ENCODE results near the gene LPCAT3. TPM values are rescaled to one million over a fixed set of nuclear protein-coding genes. Genes with fewer than 3 reads are reported as not detected.

Gene LPCAT3
- total and polyA plus RNA-seq, 2 of the 13 experiments (the other 11 are each of a cell fraction or from before 2014, with no cell fraction given), result 44.5 to 64.3 TPM

DNA sequence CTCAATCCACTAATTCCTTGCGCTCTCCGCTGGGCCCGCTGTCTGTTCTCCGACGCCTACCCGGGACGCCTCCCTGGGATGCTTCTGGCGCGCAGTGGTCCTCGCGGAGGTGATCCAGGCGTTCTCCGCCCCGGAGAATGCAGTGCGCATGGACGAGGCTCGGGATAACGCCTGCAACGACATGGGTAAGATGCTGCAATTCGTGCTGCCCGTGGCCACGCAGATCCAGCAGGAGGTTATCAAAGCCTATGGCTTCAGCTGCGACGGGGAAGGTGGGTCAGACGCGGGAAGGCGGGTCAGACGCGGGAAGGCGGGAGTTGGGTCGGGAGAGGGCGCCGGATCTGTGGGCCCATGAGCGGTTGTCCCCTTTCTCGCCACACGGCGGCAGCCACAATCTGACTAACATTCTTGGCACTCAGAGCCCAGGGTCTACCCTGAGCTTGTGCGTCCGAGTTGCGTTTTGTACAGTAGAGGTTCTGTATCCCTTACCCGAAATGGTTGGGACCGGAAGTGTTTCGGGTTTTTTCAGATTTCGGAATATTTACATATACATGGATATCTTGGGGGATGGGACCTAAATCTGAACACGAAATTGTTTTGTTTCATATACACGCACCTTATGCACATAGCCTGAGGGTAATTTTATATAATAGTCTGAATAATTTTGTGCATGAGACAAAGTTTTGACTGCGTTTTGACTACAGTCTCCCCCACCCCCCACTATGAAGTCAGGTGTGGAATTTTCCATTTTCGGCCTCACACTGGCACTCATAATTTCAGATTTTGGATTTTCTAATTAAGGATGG is 73.7 kb downstream of the LPCAT3 start (continued):
- TF ChIP-seq, protein P1, sequence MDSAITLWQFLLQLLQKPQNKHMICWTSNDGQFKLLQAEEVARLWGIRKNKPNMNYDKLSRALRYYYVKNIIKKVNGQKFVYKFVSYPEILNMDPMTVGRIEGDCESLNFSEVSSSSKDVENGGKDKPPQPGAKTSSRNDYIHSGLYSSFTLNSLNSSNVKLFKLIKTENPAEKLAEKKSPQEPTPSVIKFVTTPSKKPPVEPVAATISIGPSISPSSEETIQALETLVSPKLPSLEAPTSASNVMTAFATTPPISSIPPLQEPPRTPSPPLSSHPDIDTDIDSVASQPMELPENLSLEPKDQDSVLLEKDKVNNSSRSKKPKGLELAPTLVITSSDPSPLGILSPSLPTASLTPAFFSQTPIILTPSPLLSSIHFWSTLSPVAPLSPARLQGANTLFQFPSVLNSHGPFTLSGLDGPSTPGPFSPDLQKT (CRISPR knock-in tag; IDR thresholded peaks at IDR 0.05; ENCODE audit: borderline replicate concordance), result 0 out of 2 replicates have a peak, but pooled peaks have one; percentile 42
- TF ChIP-seq, protein P2, sequence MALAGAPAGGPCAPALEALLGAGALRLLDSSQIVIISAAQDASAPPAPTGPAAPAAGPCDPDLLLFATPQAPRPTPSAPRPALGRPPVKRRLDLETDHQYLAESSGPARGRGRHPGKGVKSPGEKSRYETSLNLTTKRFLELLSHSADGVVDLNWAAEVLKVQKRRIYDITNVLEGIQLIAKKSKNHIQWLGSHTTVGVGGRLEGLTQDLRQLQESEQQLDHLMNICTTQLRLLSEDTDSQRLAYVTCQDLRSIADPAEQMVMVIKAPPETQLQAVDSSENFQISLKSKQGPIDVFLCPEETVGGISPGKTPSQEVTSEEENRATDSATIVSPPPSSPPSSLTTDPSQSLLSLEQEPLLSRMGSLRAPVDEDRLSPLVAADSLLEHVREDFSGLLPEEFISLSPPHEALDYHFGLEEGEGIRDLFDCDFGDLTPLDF (CRISPR knock-in tag; IDR thresholded peaks at IDR 0.05), result peak; percentile 94
- TF ChIP-seq ZFY (CRISPR knock-in tag; IDR thresholded peaks at IDR 0.05) (peak; percentile 62; the same call in 1 of the 2 replicates), DNMT3B (CRISPR knock-in tag; conservative IDR thresholded peaks at IDR 0.05) (peak; percentile 59; the same call in 1 of the 2 replicates), SKI (IDR thresholded peaks at IDR 0.05; ENCODE audit: partially characterized antibody) (peak; percentile 25), NR2F2 (IDR thresholded peaks at IDR 0.05; ENCODE audit: borderline replicate concordance, low read depth) (peak; percentile 10; the same call in 1 of the 2 replicates), ZNF263 (CRISPR knock-in tag; IDR thresholded peaks at IDR 0.05) (peak; percentile 66; the same call in 1 of the 2 replicates), AGO1 (IDR thresholded peaks at IDR 0.05; ENCODE audit: low read depth, low read length, poor library complexity, severe bottlenecking) (peak; percentile 61), RCOR2 (CRISPR knock-in tag; IDR thresholded peaks at IDR 0.05) (no peak), ZNF354B (CRISPR knock-in tag; IDR thresholded peaks at IDR 0.05) (no peak), HNRNPL (IDR thresholded peaks at IDR 0.05; ENCODE audit: low read depth, low read length) (0 out of 2 replicates have a peak, but pooled peaks have one; percentile 27), ONECUT2 (CRISPR knock-in tag; IDR thresholded peaks at IDR 0.05) (0 out of 2 replicates have a peak, but pooled peaks have one; percentile 37), ZNF839 (CRISPR knock-in tag; IDR thresholded peaks at IDR 0.05; ENCODE audit: borderline replicate concordance) (no peak), ZNF510 (CRISPR knock-in tag; IDR thresholded peaks at IDR 0.05; ENCODE audit: low read depth) (no peak), HNRNPLL (IDR thresholded peaks at IDR 0.05; ENCODE audit: low read depth, low read length, poor library complexity, severe bottlenecking) (peak; percentile 61), KAT8 (CRISPR knock-in tag; IDR thresholded peaks at IDR 0.05) (0 out of 2 replicates have a peak, but pooled peaks have one; percentile 45), SMC3 (IDR thresholded peaks at IDR 0.05; ENCODE audit: low read length) (peak; percentile 57), DR1 (CRISPR knock-in tag; IDR thresholded peaks at IDR 0.05) (no peak; the same call in 1 of the 2 replicates), RFXAP (CRISPR knock-in tag; IDR thresholded peaks at IDR 0.05; ENCODE audit: borderline replicate concordance) (0 out of 2 replicates have a peak, but pooled peaks have one; percentile 74), HDAC1 (CRISPR knock-in tag; IDR thresholded peaks at IDR 0.05) (peak; percentile 77), ZBTB7B (CRISPR knock-in tag; IDR thresholded peaks at IDR 0.05) (peak; percentile 35; the same call in 1 of the 2 replicates), DRAP1 (CRISPR knock-in tag; IDR thresholded peaks at IDR 0.05) (peak; percentile 48; the same call in 1 of the 2 replicates)
- TF ChIP-seq, protein P3, sequence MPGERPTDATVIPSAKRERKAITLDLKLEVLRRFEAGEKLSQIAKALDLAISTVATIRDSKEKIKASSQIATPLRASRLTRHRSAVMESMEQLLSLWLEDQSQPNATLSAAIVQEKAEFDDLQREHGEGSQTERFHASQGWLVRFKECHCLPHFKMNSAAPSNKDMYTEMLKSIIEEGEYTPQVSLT (CRISPR knock-in tag; IDR thresholded peaks at IDR 0.05; ENCODE audit: borderline replicate concordance, low read depth), result no peak
- TF ChIP-seq, protein P4, sequence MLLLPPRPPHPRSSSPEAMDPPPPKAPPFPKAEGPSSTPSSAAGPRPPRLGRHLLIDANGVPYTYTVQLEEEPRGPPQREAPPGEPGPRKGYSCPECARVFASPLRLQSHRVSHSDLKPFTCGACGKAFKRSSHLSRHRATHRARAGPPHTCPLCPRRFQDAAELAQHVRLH (CRISPR knock-in tag; IDR thresholded peaks at IDR 0.05; ENCODE audit: borderline replicate concordance, low read depth), result 0 out of 2 replicates have a peak, but pooled peaks have one; percentile 4

All from HepG2 (cell line).